ENCODE data around the gene SHOX. TPM values are rescaled to one million over a fixed set of nuclear protein-coding genes. Genes with fewer than 3 reads are reported as not detected.

The SHOX gene
- total and polyA plus RNA-seq, 3 donors from 2014 or later, result 0.06 to 0.16 TPM; not detected in 1

DNA sequence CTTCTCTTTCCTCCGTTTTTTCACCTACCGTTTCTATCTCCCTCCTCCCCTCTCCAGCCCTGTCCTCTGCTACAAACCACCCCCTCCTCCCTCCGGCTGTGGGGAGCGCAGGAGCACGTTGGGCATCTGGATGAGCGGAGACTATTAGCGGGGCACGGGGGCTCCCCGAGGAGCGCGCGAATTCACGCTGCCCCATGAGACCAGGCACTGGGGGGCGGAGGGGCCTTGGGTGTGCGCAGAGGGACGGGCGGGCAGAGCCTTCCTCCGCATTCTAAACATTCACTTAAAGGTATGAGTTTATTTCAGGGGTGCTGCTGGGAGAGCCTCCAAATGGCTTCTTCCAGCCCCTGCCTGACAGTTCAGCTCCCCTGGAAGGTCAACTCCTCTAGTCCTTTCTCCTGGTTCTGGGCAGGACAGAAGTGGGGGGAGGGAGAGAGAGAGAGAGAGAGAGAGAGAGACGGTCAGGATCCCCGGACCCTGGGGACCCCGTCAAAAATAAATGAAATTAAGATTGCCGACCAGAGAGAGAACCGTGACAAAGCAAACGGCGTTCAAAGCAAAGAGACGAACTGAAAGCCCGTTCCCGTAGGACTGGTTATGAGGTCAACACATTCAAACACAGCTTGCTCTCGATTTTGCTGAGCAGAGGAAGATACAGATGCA lies 5.0 kb downstream of the SHOX start:
- H3K9me3 ChIP-seq, result no peaks in the 10 kb centered on the region
- no peaks in the 10 kb centered on the region for H3K4me1 ChIP-seq
- H3K4me3 ChIP-seq, result no peak overlapping the region
- no peaks in the 10 kb centered on the region for H3K27me3 ChIP-seq
- no peaks in the 10 kb centered on the region for H3K36me3 ChIP-seq (ENCODE audit: low read depth, missing control alignments)
- 1 to 2% methylated on average over 29 of the region's 29 CpGs for WGBS, 2 donors
- no peak for DNase-seq
- H3K27ac ChIP-seq, result no peak overlapping the region
- TF ChIP-seq, protein P1, sequence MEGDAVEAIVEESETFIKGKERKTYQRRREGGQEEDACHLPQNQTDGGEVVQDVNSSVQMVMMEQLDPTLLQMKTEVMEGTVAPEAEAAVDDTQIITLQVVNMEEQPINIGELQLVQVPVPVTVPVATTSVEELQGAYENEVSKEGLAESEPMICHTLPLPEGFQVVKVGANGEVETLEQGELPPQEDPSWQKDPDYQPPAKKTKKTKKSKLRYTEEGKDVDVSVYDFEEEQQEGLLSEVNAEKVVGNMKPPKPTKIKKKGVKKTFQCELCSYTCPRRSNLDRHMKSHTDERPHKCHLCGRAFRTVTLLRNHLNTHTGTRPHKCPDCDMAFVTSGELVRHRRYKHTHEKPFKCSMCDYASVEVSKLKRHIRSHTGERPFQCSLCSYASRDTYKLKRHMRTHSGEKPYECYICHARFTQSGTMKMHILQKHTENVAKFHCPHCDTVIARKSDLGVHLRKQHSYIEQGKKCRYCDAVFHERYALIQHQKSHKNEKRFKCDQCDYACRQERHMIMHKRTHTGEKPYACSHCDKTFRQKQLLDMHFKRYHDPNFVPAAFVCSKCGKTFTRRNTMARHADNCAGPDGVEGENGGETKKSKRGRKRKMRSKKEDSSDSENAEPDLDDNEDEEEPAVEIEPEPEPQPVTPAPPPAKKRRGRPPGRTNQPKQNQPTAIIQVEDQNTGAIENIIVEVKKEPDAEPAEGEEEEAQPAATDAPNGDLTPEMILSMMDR (IDR thresholded peaks at IDR 0.05), result no peak
- TF ChIP-seq POLR2A (IDR thresholded peaks at IDR 0.05), result no peak
- intact Hi-C loops (cut with DNase I; ENCODE audit: low total_unique reads), result no loop called here

DNA sequence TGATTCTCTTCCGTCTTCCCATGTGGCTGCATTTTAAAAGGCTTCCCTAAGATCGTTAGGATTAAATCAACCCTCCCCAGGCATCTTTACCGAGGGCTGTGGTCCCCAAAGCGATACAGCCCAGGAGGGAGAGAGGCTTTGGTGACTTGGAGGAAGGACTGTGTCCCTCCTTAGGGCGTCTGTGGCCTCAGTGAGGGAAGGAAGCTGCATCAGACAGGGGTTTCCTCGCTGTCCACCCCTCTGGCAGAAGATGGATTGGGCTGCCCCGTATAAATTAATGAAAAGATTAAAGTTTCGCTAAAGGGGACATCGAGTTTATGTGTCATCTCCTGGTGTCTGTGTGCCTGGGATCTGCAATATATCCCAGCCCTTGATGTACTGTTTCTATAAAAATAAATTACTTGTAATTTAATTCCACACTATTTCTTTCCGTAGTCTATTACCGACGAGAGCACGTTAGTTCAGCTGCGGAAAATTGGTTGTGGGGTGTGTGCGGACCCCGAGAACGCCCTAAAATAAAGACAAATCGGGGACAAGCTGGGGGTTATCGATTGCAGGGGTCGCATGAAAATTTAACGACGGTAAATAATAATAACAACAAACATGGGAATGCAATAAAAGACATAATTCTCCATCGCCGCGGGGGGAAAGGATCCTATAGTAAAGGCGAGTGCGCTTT lies 6.5 kb downstream of the SHOX start:
- WGBS, 2 donors, result 2 to 4% methylated on average over 27 of the region's 27 CpGs
- H3K4me3 ChIP-seq, result no peak overlapping the region
- H3K27me3 ChIP-seq, result no peaks in the 10 kb centered on the region
- intact Hi-C loops (cut with DNase I; ENCODE audit: low total_unique reads), result no loop called here
- no peaks in the 10 kb centered on the region for H3K9me3 ChIP-seq
- H3K36me3 ChIP-seq (ENCODE audit: low read depth, missing control alignments), result no peaks in the 10 kb centered on the region
- no peaks in the 10 kb centered on the region for H3K4me1 ChIP-seq
- DNase-seq, result no peak
- TF ChIP-seq, protein P1 (IDR thresholded peaks at IDR 0.05), result no peak
- TF ChIP-seq POLR2A (IDR thresholded peaks at IDR 0.05), result no peak
- no peak overlapping the region for H3K27ac ChIP-seq

DNA sequence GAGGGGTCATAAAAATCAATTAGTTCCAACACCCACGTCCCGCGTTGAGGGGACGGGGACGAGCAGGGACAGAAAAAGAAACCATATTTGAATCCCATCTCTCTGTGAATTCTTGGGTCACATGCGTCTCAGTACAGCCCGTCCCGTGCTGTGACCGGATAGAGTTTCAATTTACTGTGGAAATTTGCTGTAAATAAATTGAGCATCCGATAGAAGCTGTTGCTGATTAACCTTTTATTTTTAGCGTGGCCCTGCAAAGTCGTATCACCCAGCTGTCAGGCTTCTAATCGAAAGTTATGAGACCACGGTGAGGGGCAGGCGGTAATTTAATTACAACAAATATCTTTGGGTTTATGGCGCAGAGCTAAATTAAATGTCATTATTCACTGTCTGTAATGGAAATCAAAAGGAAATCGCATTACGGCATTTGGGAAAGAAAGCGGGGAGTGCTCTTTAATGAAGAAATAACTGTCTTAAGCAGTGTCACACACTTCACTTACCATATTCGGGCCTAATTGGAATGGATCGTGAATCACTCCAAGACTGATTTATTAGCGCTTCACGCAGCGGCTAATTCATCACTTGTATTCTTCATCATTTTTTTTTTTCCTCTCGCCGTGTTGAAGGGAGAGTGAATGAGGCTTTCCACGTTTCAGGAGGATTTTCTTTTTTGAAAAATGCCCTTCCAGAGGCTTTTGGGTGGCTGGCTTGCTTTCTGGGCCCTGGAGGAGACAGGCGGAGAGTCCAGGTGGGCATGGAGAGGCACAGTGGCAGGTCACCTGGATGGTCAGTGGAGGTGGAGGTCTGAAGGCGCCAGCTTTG lies 7.3 kb downstream of the SHOX start:
- H3K27ac ChIP-seq, result no peak overlapping the region
- TF ChIP-seq POLR2A (IDR thresholded peaks at IDR 0.05), result no peak
- TF ChIP-seq, protein P1 (IDR thresholded peaks at IDR 0.05), result no peak
- H3K36me3 ChIP-seq (ENCODE audit: low read depth, missing control alignments), result no peaks in the 10 kb centered on the region
- intact Hi-C loops (cut with DNase I; ENCODE audit: low total_unique reads), result no loop called here
- H3K9me3 ChIP-seq, result no peaks in the 10 kb centered on the region
- H3K4me3 ChIP-seq, result no peak overlapping the region
- WGBS, 2 donors, result 6% methylated on average over 29 of the region's 29 CpGs
- DNase-seq, result no peak
- H3K27me3 ChIP-seq, result no peaks in the 10 kb centered on the region
- no peaks in the 10 kb centered on the region for H3K4me1 ChIP-seq

DNA sequence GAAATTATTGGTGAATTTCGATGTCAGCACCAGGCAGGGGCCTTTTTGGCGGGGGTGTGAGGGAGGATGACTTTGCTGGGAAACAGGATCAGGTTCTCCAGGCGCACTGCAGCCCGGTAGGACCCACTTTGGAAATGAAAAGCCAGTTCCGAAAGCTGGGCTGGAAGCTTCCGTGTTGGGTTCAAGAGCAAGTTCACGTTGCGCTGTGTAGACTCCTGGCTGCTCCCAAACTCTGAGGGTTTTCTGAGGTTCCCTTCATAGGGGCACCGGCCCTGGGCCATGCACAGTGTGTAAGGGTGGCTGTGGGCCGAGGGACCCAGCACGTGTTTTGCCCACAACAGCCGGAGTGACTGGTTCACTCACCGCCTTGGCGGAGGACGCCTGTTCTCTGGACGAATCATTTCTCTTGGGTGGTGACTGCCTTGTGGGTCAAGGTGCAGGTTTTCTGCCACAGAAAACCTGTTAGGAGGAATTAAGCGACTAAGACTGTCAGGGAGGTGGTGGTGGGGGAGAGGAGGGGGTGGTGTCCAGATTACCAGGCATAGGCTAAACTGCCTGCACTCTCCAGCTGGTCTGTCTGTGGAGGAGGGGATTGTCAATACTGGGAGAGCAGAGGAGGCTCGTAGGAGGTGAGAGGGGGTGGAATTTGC lies 8.0 kb downstream of the SHOX start:
- H3K27me3 ChIP-seq, result no peaks in the 10 kb centered on the region
- 13 to 21% methylated on average over 17 to 18 of the region's 18 CpGs for WGBS, 2 donors
- H3K9me3 ChIP-seq, result no peaks in the 10 kb centered on the region
- H3K4me3 ChIP-seq, result no peak overlapping the region
- no peak for DNase-seq
- no peak overlapping the region for H3K27ac ChIP-seq
- no peak for TF ChIP-seq POLR2A (IDR thresholded peaks at IDR 0.05)
- TF ChIP-seq, protein P1 (IDR thresholded peaks at IDR 0.05), result no peak
- no peaks in the 10 kb centered on the region for H3K4me1 ChIP-seq
- intact Hi-C loops (cut with DNase I; ENCODE audit: low total_unique reads), result no loop called here
- no peaks in the 10 kb centered on the region for H3K36me3 ChIP-seq (ENCODE audit: low read depth, missing control alignments)
